Neural cell (in vitro differentiated cells): Measurements from ENCODE around the gene MED4. TPM values are rescaled to one million over a fixed set of nuclear protein-coding genes. Genes with fewer than 3 reads are reported as not detected.

Experiments
- H2AFZ ChIP-seq: fragments of 200-600, 300-800 bp; sonication (generic), shearing (Covaris generic); 2 replicates; pipeline ENCODE4 v1.6.0; 2014; ENCODE audit warnings: low read depth, mild to moderate bottlenecking, antibody characterized with exemption, low read length, moderate library complexity
- H3F3A ChIP-seq: fragments of 200-600 bp; shearing (Covaris generic); 2 replicates; pipeline ENCODE4 v1.6.1; 2016; ENCODE audit warnings: mild to moderate bottlenecking, moderate library complexity, mixed read lengths, antibody characterized with exemption, low read length; ENCODE audit not compliant: insufficient read depth, poor library complexity, severe bottlenecking
- H3K27ac ChIP-seq: fragments of 200-600, 300-800 bp; sonication (generic), shearing (Covaris generic); 2 replicates; pipeline ENCODE4 v1.5.1; 2014; ENCODE audit warnings: mild to moderate bottlenecking, low read length, moderate library complexity
- H3K27me3 ChIP-seq: fragments of 300-800, 200-600 bp; sonication (generic), shearing (Covaris generic); 2 replicates; pipeline ENCODE4 v1.6.0; 2014; ENCODE audit warnings: mild to moderate bottlenecking, low read depth, low read length, moderate library complexity; ENCODE audit not compliant: insufficient read depth
- H3K36me3 ChIP-seq: fragments of 300-800, 200-600 bp; sonication (generic), shearing (Covaris generic); 2 replicates; pipeline ENCODE4 v1.5.1; 2014; ENCODE audit warnings: mild to moderate bottlenecking, antibody characterized with exemption, low read length, moderate library complexity; ENCODE audit not compliant: insufficient read depth
- H3K4me2 ChIP-seq: fragments of 300-800, 200-600 bp; sonication (generic), shearing (Covaris generic); 2 replicates; pipeline ENCODE4 v1.6.0; 2014; ENCODE audit warnings: mild to moderate bottlenecking, low read length
- H3K4me3 ChIP-seq: fragments of 300-800, 200-600 bp; sonication (generic), shearing (Covaris generic); 2 replicates; pipeline ENCODE4 v1.5.1; 2014; ENCODE audit warnings: mild to moderate bottlenecking, low read length, moderate library complexity
- H3K79me2 ChIP-seq: fragments of 200-600 bp; shearing (Covaris generic); replicated peaks from 2 replicates; pipeline ENCODE4 v1.6.0; 2014; ENCODE audit warnings: mild to moderate bottlenecking, low read length, moderate library complexity; ENCODE audit not compliant: insufficient read depth
- H3K9ac ChIP-seq: fragments of 300-800, 200-600 bp; sonication (generic), shearing (Covaris generic); 2 replicates; pipeline ENCODE4 v1.6.1; 2016; ENCODE audit warnings: mild to moderate bottlenecking, low read length, mixed read lengths
- H3K9me2 ChIP-seq: fragments of 200-600 bp; shearing (Covaris generic); 2 replicates; pipeline ENCODE4 v1.6.1; 2016; ENCODE audit warnings: mild to moderate bottlenecking, low read length, mixed read lengths; ENCODE audit not compliant: insufficient read depth
- H3K9me3 ChIP-seq: fragments of 200-600, 300-800 bp; sonication (generic), shearing (Covaris generic); 2 replicates; pipeline ENCODE4 v1.6.1; 2016; ENCODE audit warnings: mild to moderate bottlenecking, mixed run types, low read length, moderate library complexity, mixed read lengths
- H4K20me1 ChIP-seq: fragments of 200-600 bp; shearing (Covaris generic); 2 replicates; pipeline ENCODE4 v1.6.1; 2016; ENCODE audit warnings: mild to moderate bottlenecking, mixed run types; ENCODE audit not compliant: insufficient read depth
- CTCF ChIP-seq: fragments of 450-650 bp; IDR thresholded peaks from 2 replicates; pipeline ENCODE4 v1.5.1; 2014; ENCODE audit warnings: antibody characterized with exemption, mild to moderate bottlenecking, moderate library complexity; ENCODE audit not compliant: poor library complexity, severe bottlenecking
- EP300 ChIP-seq: fragments of 450-650 bp; conservative IDR thresholded peaks from 2 replicates; pipeline ENCODE4 v1.6.1; 2014; ENCODE audit warnings: antibody characterized with exemption, mild to moderate bottlenecking, moderate library complexity; ENCODE audit not compliant: poor library complexity, severe bottlenecking
- EZH2 ChIP-seq: fragments of 200-600, 300-800 bp; shearing (Covaris generic), sonication (generic); IDR thresholded peaks from 2 replicates; pipeline ENCODE4 v1.6.1; 2014; ENCODE audit warnings: antibody characterized with exemption, low read length, borderline replicate concordance, mild to moderate bottlenecking; ENCODE audit not compliant: insufficient read depth, poor library complexity, severe bottlenecking
- MXI1 ChIP-seq: fragments of 450-650 bp; conservative IDR thresholded peaks from 2 replicates; pipeline ENCODE4 v1.6.1; 2014; ENCODE audit warnings: antibody characterized with exemption, mild to moderate bottlenecking; ENCODE audit not compliant: poor library complexity, severe bottlenecking
- POLR2AphosphoS5 ChIP-seq: IDR thresholded peaks from 2 replicates; pipeline ENCODE4 v1.6.1; 2012
- RAD21 ChIP-seq: fragments of 450-650 bp; conservative IDR thresholded peaks from 2 replicates; pipeline ENCODE4 v1.6.1; 2014; ENCODE audit warnings: antibody characterized with exemption, mild to moderate bottlenecking, moderate library complexity
- REST ChIP-seq: IDR thresholded peaks from 2 replicates; pipeline ENCODE4 v1.6.1; 2012; ENCODE audit warnings: borderline replicate concordance
- SMC3 ChIP-seq: fragments of 450-650 bp; conservative IDR thresholded peaks from 2 replicates; pipeline ENCODE4 v1.6.1; 2014; ENCODE audit warnings: antibody characterized with exemption, mild to moderate bottlenecking, moderate library complexity; ENCODE audit not compliant: poor library complexity
- TAF1 ChIP-seq: IDR thresholded peaks from 2 replicates; pipeline ENCODE4 v1.6.1; 2012; ENCODE audit warnings: low read depth
- polyA plus RNA-seq: library from polyadenylated mRNA; depleted of rRNA; stranded (reverse); fragments of >200 nt; gene quantifications from 2 replicates; pipeline ENCODE4 v1.2.3, GENCODE V29; 2014

The MED4 gene
- polyA plus RNA-seq, 1 donor from 2014 or later = 87.5 TPM

GRCh38 chr13:48131533-48131932, 36.6 kb upstream of the MED4 start:
- H2AFZ ChIP-seq = no peak overlapping the region

GRCh38 chr13:48126944-48127830, 32.3 kb upstream of the MED4 start:
- Histone ChIP-seq H3K4me2 (no peak overlapping the region), H3K36me3 (no peaks in the 10 kb centered on the region), H3K79me2 (no peaks in the 10 kb centered on the region), H3K9me3 (no peaks in the 10 kb centered on the region), H3F3A (no peaks in the 10 kb centered on the region), H3K4me3 (no peak overlapping the region), H3K27ac (no peak overlapping the region), H2AFZ (no peak overlapping the region), H3K9me2 (no peaks in the 10 kb centered on the region), H4K20me1 (no peaks in the 10 kb centered on the region), H3K27me3 (no peaks in the 10 kb centered on the region), H3K9ac (no peak overlapping the region)
- TF ChIP-seq CTCF = peak; percentile 79
- TF ChIP-seq EZH2 = no peak
- no peak for TF ChIP-seq TAF1
- TF ChIP-seq MXI1 = no peak
- TF ChIP-seq SMC3 = peak; percentile 86
- no peak for TF ChIP-seq POLR2AphosphoS5
- TF ChIP-seq RAD21 = peak; percentile 74
- TF ChIP-seq EP300 = no peak

More at GRCh38 chr13:48131533-48131932, 36.6 kb upstream of the MED4 start:
- no peak overlapping the region for H3K4me2 ChIP-seq
- no peak for TF ChIP-seq EZH2
- TF ChIP-seq TAF1 = no peak
- TF ChIP-seq MXI1 = no peak
- no peak for TF ChIP-seq SMC3
- TF ChIP-seq RAD21 = no peak
- no peak for TF ChIP-seq CTCF
- no peak for TF ChIP-seq REST
- H3K4me3 ChIP-seq = no peak overlapping the region
- no peaks in the 10 kb centered on the region for H4K20me1 ChIP-seq
- no peaks in the 10 kb centered on the region for H3K9me2 ChIP-seq
- H3K9ac ChIP-seq = no peak overlapping the region
- H3F3A ChIP-seq = no peaks in the 10 kb centered on the region
- no peaks in the 10 kb centered on the region for H3K9me3 ChIP-seq
- no peaks in the 10 kb centered on the region for H3K79me2 ChIP-seq
- no peaks in the 10 kb centered on the region for H3K36me3 ChIP-seq
- no peaks in the 10 kb centered on the region for H3K27me3 ChIP-seq
- no peak overlapping the region for H3K27ac ChIP-seq
